Measurements from ENCODE around the gene USP11.

USP11 gene

GRCh38 chrX:47190445-47191269 lies 42.2 kb upstream of the USP11 start:
- H3K4me3 ChIP-seq (ENCODE audit: low read depth, low read length): peak overlapping the region; percentile 65
- peak; percentile 95 for DNase-seq (ENCODE audit: low read depth)
- no peak for TF ChIP-seq CTCF (conservative IDR thresholded peaks at IDR 0.05; ENCODE audit: low read depth, low read length)

- TF ChIP-seq CTCF (conservative IDR thresholded peaks at IDR 0.05; ENCODE audit: low read depth, low read length): no peak
- peak overlapping the region; percentile 65 for H3K4me3 ChIP-seq (ENCODE audit: low read depth, low read length)
- DNase-seq (ENCODE audit: low read depth): peak; percentile 7
Measured at GRCh38 chrX:47191331-47191730, 41.5 kb upstream of the USP11 start.

- no peak for TF ChIP-seq CTCF (conservative IDR thresholded peaks at IDR 0.05; ENCODE audit: low read depth, low read length)
- DNase-seq (ENCODE audit: low read depth): no peak
- H3K4me3 ChIP-seq (ENCODE audit: low read depth, low read length): peak overlapping the region; percentile 65
Measured at GRCh38 chrX:47191806-47192401, 40.9 kb upstream of the USP11 start.

- TF ChIP-seq CTCF (conservative IDR thresholded peaks at IDR 0.05; ENCODE audit: low read depth, low read length): peak; percentile 70
- DNase-seq (ENCODE audit: low read depth): peak; percentile 96
- H3K4me3 ChIP-seq (ENCODE audit: low read depth, low read length): peak within 1 kb of the TSS; percentile 82
Measured at GRCh38 chrX:47193475-47194193, 39.2 kb upstream of the USP11 start, which contains the start of gene UBA1. Gene UBA1 (plus strand): TSS chrX:47193829. CDS start chrX:47198803, 4,974 bp downstream.

- no peak for TF ChIP-seq CTCF (conservative IDR thresholded peaks at IDR 0.05; ENCODE audit: low read depth, low read length)
- DNase-seq (ENCODE audit: low read depth): peak; percentile 13
Measured at GRCh38 chrX:47194194-47194787, 38.5 kb upstream of the USP11 start.

GRCh38 chrX:47196098-47196497 lies 36.7 kb upstream of the USP11 start:
- no peak for DNase-seq (ENCODE audit: low read depth)
- peak overlapping the region; percentile 8 for H3K4me3 ChIP-seq (ENCODE audit: low read depth, low read length)
- no peak for TF ChIP-seq CTCF (conservative IDR thresholded peaks at IDR 0.05; ENCODE audit: low read depth, low read length)

More at GRCh38 chrX:47194194-47194787, 38.5 kb upstream of the USP11 start:
- H3K4me3 ChIP-seq (ENCODE audit: low read depth, low read length): peak overlapping the region; percentile 82
